Stimulated activated CD8-positive, alpha-beta memory T cell treated with anti-CD3 and anti-CD28 coated beads, Interleukin-2, amount 100 ng/mL, for 48 hours (primary cell): ENCODE measurements around the gene KCNQ1.

ENCODE experiments used
- DNase-seq, 2 donors: peaks; one replicate each; pipeline ENCODE4 v3.0.0-alpha.2; 2020; ENCODE audit warnings: low read depth in 2 of 2

The KCNQ1 gene

GRCh38 chr11:2665526-2666400 lies 221.0 kb downstream of the KCNQ1 start:
- DNase-seq = no peak

DNA sequence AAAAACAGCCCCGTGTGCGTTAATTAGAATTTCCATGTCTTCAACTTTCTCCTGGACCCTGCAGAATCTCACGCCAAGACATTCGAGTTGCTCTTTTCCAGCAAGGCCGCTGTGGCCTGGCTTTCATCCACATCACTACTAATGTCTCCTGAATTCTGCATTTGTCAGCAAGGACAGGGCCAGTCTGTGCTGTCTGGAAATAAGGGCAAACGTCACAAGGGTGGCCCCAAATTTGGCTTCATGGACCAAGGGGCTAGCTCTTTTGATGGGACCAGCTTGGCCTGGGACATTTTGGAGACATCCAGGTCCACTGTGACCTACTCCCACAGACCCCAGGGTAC lies 221.6 kb downstream of the KCNQ1 start:
- DNase-seq = no peak

DNA sequence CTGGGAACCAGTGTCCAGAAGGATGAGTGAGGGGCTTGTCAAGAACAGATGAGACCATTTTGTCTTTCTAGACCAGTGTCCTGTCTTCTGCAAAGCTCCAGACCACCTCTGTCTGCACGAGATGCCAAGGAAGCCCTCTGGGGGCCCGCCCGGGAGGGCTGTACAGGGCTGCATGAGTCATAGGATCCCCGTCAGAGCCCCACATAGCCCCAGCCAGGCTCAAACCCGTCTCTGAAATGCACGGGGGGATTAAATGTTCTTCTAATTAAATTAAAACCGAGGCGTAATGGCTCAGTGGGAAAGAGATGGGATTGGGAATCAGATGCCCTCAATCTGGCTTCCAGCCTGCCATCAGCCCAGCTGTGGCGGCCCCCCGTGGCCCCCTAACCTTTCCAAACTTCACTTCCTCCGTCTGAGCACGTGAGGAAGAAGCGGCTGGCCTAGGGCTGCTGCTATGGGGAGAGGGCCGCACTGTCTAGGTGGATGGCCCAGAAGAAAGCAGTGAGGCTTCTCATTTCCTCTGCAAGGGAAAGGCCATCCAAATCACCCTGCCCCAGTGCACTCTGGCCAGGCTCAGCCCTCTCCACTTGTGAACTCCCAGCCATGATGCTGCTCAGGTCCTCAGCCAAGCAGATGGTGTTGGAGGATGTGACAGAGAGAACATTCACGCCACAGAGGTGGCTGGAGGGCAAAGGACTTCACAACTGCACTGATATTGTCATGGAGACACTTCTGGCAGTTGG lies 222.2 kb downstream of the KCNQ1 start:
- DNase-seq = no peak

DNA sequence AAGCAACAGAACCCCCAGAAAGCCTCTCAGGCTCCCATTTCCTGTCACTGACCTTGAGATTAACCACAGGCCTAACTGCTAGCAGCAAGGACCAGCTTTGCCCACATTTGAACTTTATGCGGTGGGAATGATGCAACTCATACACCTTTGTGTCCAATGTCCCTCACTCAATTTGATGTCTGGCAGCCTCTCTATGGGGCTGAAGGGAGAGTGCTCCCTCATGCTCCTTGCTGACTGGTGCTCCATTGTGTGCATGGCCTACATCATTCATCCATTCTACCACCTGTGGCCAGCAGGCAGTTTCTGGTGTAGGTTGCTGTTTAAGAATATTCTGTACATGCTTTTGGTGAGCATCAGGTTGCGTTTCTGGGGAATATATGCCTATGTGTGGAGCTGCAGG lies 223.1 kb downstream of the KCNQ1 start:
- DNase-seq = no peak

GRCh38 chr11:2668876-2669275 lies 224.1 kb downstream of the KCNQ1 start:
- DNase-seq = no peak

GRCh38 chr11:2669634-2670469 lies 225.0 kb downstream of the KCNQ1 start:
- DNase-seq = no peak

- DNase-seq = no peak
Observed at GRCh38 chr11:2670541-2671100, 225.8 kb downstream of the KCNQ1 start.

GRCh38 chr11:2671748-2672147 lies 226.9 kb downstream of the KCNQ1 start:
- DNase-seq = no peak

- no peak for DNase-seq
Observed at GRCh38 chr11:2672553-2673249, 227.9 kb downstream of the KCNQ1 start.

GRCh38 chr11:2673250-2673610 lies 228.4 kb downstream of the KCNQ1 start:
- no peak for DNase-seq

DNA sequence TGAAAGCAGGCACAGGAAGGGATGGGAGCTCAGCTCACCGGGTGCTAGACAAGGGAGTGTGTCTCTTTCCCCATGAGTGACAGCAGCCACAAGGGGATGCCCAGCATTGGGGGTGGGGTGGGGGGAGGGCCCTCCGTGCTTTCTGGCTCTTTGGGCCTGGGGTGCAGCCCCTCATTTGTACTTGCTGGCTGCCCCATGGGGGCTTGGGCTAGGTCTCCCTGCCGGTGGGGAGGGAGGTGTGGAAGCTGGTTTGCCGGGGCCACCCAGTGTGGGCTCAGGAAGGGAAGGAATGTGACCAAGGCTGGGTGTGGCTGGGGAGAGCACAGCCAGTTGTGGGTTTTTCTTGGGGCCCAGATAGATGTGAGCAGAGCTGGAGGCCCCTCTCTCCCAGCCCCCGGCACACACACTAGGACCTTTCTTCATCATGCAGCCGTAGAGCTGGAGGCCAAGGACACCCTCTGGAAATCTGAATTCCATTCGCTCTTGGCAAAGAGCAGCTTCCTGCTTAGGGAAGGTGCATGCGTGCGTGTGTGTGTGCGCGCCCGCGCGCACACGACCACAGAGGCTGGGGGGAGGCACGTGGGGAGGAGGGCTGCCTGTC lies 229.2 kb downstream of the KCNQ1 start:
- DNase-seq = no peak

GRCh38 chr11:2674658-2675131 lies 229.9 kb downstream of the KCNQ1 start:
- no peak for DNase-seq

- no peak for DNase-seq
Observed at GRCh38 chr11:2675540-2675939, 230.7 kb downstream of the KCNQ1 start.

DNA sequence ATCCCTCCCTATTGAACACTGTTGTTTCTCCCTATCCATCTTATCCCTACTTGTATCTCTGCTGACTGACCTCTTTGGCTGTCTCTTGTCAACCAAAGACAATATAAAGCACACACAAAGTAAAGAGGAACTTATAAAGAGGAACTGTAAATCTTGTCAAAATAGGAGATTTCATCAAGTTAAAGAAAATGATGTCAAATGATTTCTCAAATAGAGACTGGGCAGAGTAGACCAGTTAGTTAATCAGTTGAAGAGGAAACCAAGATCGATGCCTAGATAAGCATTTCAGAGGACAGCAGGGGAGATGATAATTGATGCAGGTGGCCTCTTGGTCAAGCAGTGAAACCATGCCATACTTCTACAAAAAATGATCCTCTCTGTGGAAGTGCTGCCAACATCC lies 232.3 kb downstream of the KCNQ1 start:
- DNase-seq = no peak

DNA sequence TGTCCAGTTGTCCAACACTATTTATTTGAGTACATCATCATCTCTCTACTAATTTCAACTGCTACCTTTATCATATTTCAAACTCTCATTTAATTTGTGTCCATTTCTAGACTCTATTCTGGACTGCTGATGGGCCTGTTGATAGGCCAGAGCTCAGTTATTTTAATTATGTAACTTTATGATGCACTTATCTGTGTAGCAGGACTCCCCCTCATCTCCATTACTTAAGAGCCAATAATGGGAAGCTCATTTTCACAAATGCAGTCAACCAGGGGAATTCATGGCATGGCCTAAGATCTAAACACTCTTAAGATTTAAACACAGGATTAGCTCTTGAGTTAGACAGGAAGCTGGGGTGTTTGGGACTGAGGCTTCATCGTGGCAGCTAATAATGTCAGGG lies 233.6 kb downstream of the KCNQ1 start:
- DNase-seq = no peak

DNA sequence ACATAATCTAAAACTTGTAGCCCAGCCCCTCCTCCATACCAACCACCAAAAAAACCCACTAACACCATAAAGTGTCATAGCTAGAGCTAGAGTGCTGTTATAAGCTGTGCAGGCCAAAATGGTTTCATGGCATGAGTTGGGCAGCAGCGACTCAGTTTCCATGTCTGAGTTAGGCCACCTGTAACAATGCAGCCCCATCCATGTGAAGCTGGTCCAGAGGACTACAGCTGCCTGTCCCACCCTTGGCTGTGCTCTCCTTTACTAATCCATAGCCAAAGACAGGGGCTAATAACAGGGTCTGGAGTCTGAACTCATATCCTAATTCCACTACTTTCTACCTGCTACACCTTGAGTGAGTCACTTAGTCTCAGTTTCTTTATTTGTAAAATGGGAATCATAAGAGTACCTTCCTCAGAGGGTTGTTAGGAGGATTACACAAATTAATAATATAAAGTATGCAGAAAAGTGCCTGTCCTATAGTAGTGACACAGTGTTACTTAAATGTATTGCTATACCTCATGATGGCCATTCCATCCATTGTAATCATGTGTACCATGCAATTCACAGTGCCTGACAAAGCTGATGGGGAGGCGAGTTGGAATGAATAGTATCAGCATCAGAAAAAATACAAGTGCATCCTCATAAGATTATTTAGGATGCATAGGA lies 234.3 kb downstream of the KCNQ1 start:
- no peak for DNase-seq

GRCh38 chr11:2681408-2682145 lies 236.8 kb downstream of the KCNQ1 start:
- no peak for DNase-seq

GRCh38 chr11:2683806-2684205 lies 239.0 kb downstream of the KCNQ1 start:
- DNase-seq = no peak

- DNase-seq = no peak
Observed at GRCh38 chr11:2684581-2684980, 239.8 kb downstream of the KCNQ1 start.

DNA sequence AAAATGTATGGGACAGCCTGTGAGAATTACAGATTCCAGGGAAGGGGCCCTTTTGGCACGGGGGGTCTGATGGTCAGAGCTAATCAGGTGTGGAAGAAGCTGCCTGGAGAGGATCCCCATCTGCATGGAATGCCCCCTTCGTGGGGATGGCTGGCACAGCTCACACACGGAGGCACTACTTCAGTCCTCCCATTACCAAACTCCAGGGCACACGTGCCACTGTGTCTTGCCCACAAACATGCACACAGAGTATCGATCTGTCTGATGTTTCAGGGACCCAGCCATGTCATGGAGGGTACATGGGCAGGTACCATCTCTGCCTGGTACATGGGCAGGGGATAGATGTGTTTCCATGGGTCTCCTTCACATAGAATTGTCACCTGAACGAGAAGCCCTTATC lies 240.2 kb downstream of the KCNQ1 start:
- DNase-seq = no peak
